B cell (primary cell): ENCODE data around the gene NPAS3. TPM values are rescaled to one million over a fixed set of nuclear protein-coding genes. Genes with fewer than 3 reads are reported as not detected.

Experiments
- ATAC-seq: fragments of 200-7000 bp; cut with Tn5 transposase; one replicate; pipeline ENCODE4 v1.10.0; 2021; ENCODE audit warnings: low read depth, mild to moderate bottlenecking, moderate number of reproducible peaks, moderate library complexity
- CTCF ChIA-PET: fragments of 350-600 bp; sonication (Branson Sonifier 250); formaldehyde crosslinking; loops from one replicate; lab custom pipeline; 2021; ENCODE audit warnings: antibody characterized with exemption, inconsistent platforms; lab: Charles Lee
- POLR2A ChIA-PET: fragments of 350-600 bp; sonication (Branson Sonifier 250); formaldehyde crosslinking; loops from one replicate; lab custom pipeline; 2021; ENCODE audit warnings: antibody characterized with exemption; lab: Charles Lee
- DNase-seq: peaks from one replicate; pipeline ENCODE4 v3.0.0; 2013
- H2AFZ ChIP-seq: 2 replicates; pipeline ENCODE4 v1.6.1; 2012; ENCODE audit warnings: mild to moderate bottlenecking, low read depth, low read length; ENCODE audit not compliant: insufficient read depth, poor library complexity, severe bottlenecking
- H3K27ac ChIP-seq, 2 donors: 1 replicate in 1 of 2; 2 replicates in 1 of 2; pipeline ENCODE4 v1.5.1; 2012 to 2013; ENCODE audit warnings: low read length in 2 of 2, mild to moderate bottlenecking in 2 of 2, moderate library complexity in 1 of 2
- H3K27me3 ChIP-seq, 4 experiments: fragments of 200-600 bp in 1 of 4; sonication (generic) in 1 of 4; replicated peaks in 1 of 4; 1 replicate in 2 of 4; 2 replicates in 2 of 4; pipeline versions ENCODE4 v1.6.1 to v1.7.0; 2013 to 2016; ENCODE audit warnings: low read length in 3 of 4, mild to moderate bottlenecking in 2 of 4, mixed read lengths in 1 of 4, moderate library complexity in 1 of 4; ENCODE audit not compliant: insufficient read depth in 4 of 4, control insufficient read depth in 3 of 4; ENCODE audit errors: control extremely low read depth in 1 of 4
- H3K36me3 ChIP-seq, 2 experiments: replicated peaks in 1 of 2; 1 replicate in 1 of 2; 2 replicates in 1 of 2; pipeline versions ENCODE4 v1.6.1 to v1.7.1; 2013; ENCODE audit warnings: low read length in 1 of 2; ENCODE audit not compliant: insufficient read depth in 2 of 2, control insufficient read depth in 1 of 2; ENCODE audit errors: control extremely low read depth in 1 of 2, extremely low read depth in 1 of 2
- H3K4me1 ChIP-seq, 2 donors: fragments of 200-600 bp in 1 of 2; sonication (generic) in 1 of 2; 1 replicate in 1 of 2; 2 replicates in 1 of 2; pipeline versions ENCODE4 v1.5.1 to v1.6.1; 2013 to 2017; ENCODE audit warnings: low read length in 2 of 2; ENCODE audit not compliant: control insufficient read depth in 2 of 2, insufficient read depth in 2 of 2
- H3K4me2 ChIP-seq: replicated peaks from 2 replicates; pipeline ENCODE3; 2012; ENCODE audit warnings: mild to moderate bottlenecking, low read depth, low read length; ENCODE audit not compliant: poor library complexity, severe bottlenecking
- H3K4me3 ChIP-seq, 5 experiments: fragments of 200-600 bp in 1 of 5; sonication (generic) in 1 of 5; 1 replicate in 3 of 5; 2 replicates in 2 of 5; pipeline versions ENCODE4 v1.5.1 to v1.7.0; 2011 to 2016; ENCODE audit warnings: low read length in 4 of 5, mild to moderate bottlenecking in 4 of 5, low read depth in 2 of 5, control low read depth in 1 of 5, moderate library complexity in 1 of 5; ENCODE audit not compliant: insufficient read depth in 1 of 5; ENCODE audit errors: control extremely low read depth in 1 of 5, extremely low read depth in 1 of 5
- H3K79me2 ChIP-seq: fragments of 200-600 bp; sonication (generic); one replicate; pipeline ENCODE4 v1.6.0; 2016; ENCODE audit warnings: low read length; ENCODE audit not compliant: control insufficient read depth, insufficient read depth
- H3K9ac ChIP-seq: fragments of 200-600 bp; sonication (generic); 2 replicates; pipeline ENCODE4 v1.6.1; 2017; ENCODE audit warnings: mild to moderate bottlenecking, low read length, moderate library complexity
- H3K9me3 ChIP-seq, 3 donors: one replicate each; pipeline versions ENCODE4 v1.6.1 to v1.7.1; 2013; ENCODE audit warnings: low read length in 2 of 3; ENCODE audit not compliant: control insufficient read depth in 2 of 3, insufficient read depth in 1 of 3; ENCODE audit errors: control extremely low read depth in 1 of 3
- H4K20me1 ChIP-seq: 2 replicates; pipeline ENCODE4 v1.6.0; 2012; ENCODE audit warnings: mild to moderate bottlenecking, low read length; ENCODE audit not compliant: insufficient read depth, control insufficient read depth, poor library complexity, severe bottlenecking
- H3K27ac Mint-ChIP-seq: one replicate; pipeline ENCODE4 v1.8.0; 2021; ENCODE audit warnings: mixed read lengths
- H3K27me3 Mint-ChIP-seq: one replicate; pipeline ENCODE4 v1.8.0; 2021; ENCODE audit warnings: mixed read lengths
- H3K4me1 Mint-ChIP-seq: one replicate; pipeline ENCODE4 v1.8.0; 2021; ENCODE audit warnings: mixed read lengths
- H3K4me3 Mint-ChIP-seq: one replicate; pipeline ENCODE4 v1.8.0; 2021; ENCODE audit warnings: mixed read lengths
- H3K9me3 Mint-ChIP-seq: one replicate; pipeline ENCODE4 v1.8.0; 2022; ENCODE audit warnings: mixed read lengths; ENCODE audit not compliant: insufficient read depth
- CTCF ChIP-seq: fragments of 200-600 bp; IDR thresholded peaks from one replicate; pipeline ENCODE4 v1.8.0; 2022; ENCODE audit warnings: antibody characterized with exemption, mild to moderate bottlenecking
- EZH2 ChIP-seq: IDR thresholded peaks from 2 replicates; pipeline ENCODE4 v1.6.1; 2012; ENCODE audit warnings: borderline replicate concordance, low read depth, mild to moderate bottlenecking, moderate library complexity, low read length; ENCODE audit not compliant: insufficient read depth, poor library complexity, severe bottlenecking
- WGBS: methylation state at CpG from one replicate; pipeline ENCODE4 v1.1.5; 2013; ENCODE audit warnings: missing lambda C conversion rate; ENCODE audit not compliant: insufficient coverage; 5-methylcytosine and 5-hydroxymethylcytosine counted together
- intact Hi-C: fragments of 100-400 bp; cut with micrococcal nuclease; formaldehyde crosslinking; loops from one replicate; pipeline ENCODE4 v1.10.0; 2022
- polyA plus RNA-seq: library from polyadenylated mRNA; depleted of rRNA; stranded (reverse); fragments of >200 nt; gene quantifications from 2 replicates; pipeline ENCODE4 v1.2.3, GENCODE V29; 2012
- total RNA-seq, 2 donors: library from RNA; stranded (reverse); fragments of 120-200 nt in 1 of 2; gene quantifications; 1 replicate in 1 of 2; 2 replicates in 1 of 2; pipeline versions ENCODE4 v1.2.3 to v1.2.4, GENCODE V29; 2013 to 2022

Gene NPAS3
- total and polyA plus RNA-seq, 2 donors (not counting 1 experiment from before 2014, with no cell fraction given): not detected

GRCh38 chr14:33563901-33564197, 625.2 kb downstream of the NPAS3 start:
- Mint-ChIP-seq H3K27me3 (no peaks in the 10 kb centered on the region), H3K27ac (no peak overlapping the region), H3K9me3 (no peaks in the 10 kb centered on the region), H3K4me3 (no peak overlapping the region), H3K4me1 (no peaks in the 10 kb centered on the region)
- Histone ChIP-seq H3K27me3 (no peaks in the 10 kb centered on the region), H3K4me2 (no peak overlapping the region), H2AFZ (no peak overlapping the region), H3K9ac (no peak overlapping the region), H3K4me3 (no peak overlapping the region), H3K36me3 (no peaks in the 10 kb centered on the region), H4K20me1 (no peaks in the 10 kb centered on the region), H3K4me1 (no peaks in the 10 kb centered on the region), H3K79me2 (no peaks in the 10 kb centered on the region), H3K27ac (no peak overlapping the region), H3K9me3 (peaks cover 0 to 2% (median 0%) of the 10 kb centered on the region in 3 donors)
- DNase-seq (no peak), ATAC-seq (no peak)
- no CpG with 5 or more reads among the region's 1 CpG for WGBS
- intact Hi-C loops: no loop called here
- POLR2A ChIA-PET: no interaction called here
- TF ChIP-seq EZH2 (no peak), CTCF (no peak)
- CTCF ChIA-PET: no interaction called here

- Histone ChIP-seq H3K27ac (no peak overlapping the region), H4K20me1 (no peaks in the 10 kb centered on the region), H2AFZ (no peak overlapping the region), H3K4me1 (no peaks in the 10 kb centered on the region), H3K36me3 (no peaks in the 10 kb centered on the region), H3K9ac (no peak overlapping the region), H3K79me2 (no peaks in the 10 kb centered on the region), H3K4me3 (no peak overlapping the region), H3K9me3 (peaks cover 0 to 2% (median 0%) of the 10 kb centered on the region in 3 donors), H3K27me3 (no peaks in the 10 kb centered on the region), H3K4me2 (no peak overlapping the region)
- ATAC-seq (no peak), DNase-seq (no peak)
- intact Hi-C loops: no loop called here
- H3K27ac Mint-ChIP-seq: no peak overlapping the region
- H3K27me3 Mint-ChIP-seq: no peaks in the 10 kb centered on the region
- ChIA-PET POLR2A (no interaction called here), CTCF (interaction anchor here (0.7 kb wide), 1 partner anchor 92 kb away, joined by 3 read pairs; no protein-coding TSS in a partner anchor)
- TF ChIP-seq CTCF: no peak
- TF ChIP-seq EZH2: no peak
- no peak overlapping the region for H3K4me3 Mint-ChIP-seq
- no peaks in the 10 kb centered on the region for H3K9me3 Mint-ChIP-seq
- H3K4me1 Mint-ChIP-seq: no peaks in the 10 kb centered on the region
- 100% methylated on average over 1 of the region's 3 CpGs for WGBS
Observed at GRCh38 chr14:33564774-33565630, 626.3 kb downstream of the NPAS3 start.
